Esophagus muscularis mucosa (tissue), 4 donors: ENCODE measurements around the gene TBX15.

Experiments
- EP300 ChIP-seq: sonication (generic); formaldehyde crosslinking; IDR thresholded peaks from one replicate; pipeline ENCODE4 v1.6.1; 2017; ENCODE audit warnings: antibody characterized with exemption
- POLR2A ChIP-seq: fragments of 450-650 bp; IDR thresholded peaks from one replicate; pipeline ENCODE4 v1.6.1; 2017; ENCODE audit warnings: antibody characterized with exemption, moderate library complexity, mild to moderate bottlenecking, low read depth
- POLR2AphosphoS5 ChIP-seq, 2 donors: sonication (generic); formaldehyde crosslinking; IDR thresholded peaks; one replicate each; pipeline ENCODE4 v1.6.1; 2017; ENCODE audit warnings: antibody characterized with exemption in 2 of 2
- TF ChIP-seq, protein P1 (sequence below), 3 experiments: fragments of 200-600 bp in 2 of 3; fragments of 450-650 bp in 1 of 3; sonication (generic) in 2 of 3; IDR thresholded peaks; one replicate each; pipeline ENCODE4 v1.5.1; 2017 to 2019; ENCODE audit warnings: antibody characterized with exemption in 3 of 3, mild to moderate bottlenecking in 2 of 3, moderate library complexity in 1 of 3

DNA sequence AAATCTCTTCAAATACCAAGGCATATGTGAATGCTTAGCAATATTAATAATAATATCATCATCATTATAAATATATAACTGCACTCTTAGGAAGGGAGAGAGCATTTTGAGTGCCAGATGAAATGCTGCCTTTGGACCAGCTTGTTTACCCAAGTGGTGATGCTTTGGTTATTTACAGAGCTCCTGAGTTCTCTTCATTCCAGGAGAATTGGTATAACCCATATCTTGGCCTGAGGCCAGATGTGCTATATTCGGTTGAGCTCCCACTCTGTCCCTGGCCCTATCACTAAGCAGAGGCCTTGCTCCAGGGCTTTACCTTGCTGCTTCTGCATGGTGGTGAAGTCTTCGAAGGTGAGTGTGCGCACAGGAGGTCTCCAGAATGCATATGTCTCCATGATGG lies 89.4 kb downstream of the TBX15 start:
- TF ChIP-seq EP300, result no peak
- TF ChIP-seq, protein P1, sequence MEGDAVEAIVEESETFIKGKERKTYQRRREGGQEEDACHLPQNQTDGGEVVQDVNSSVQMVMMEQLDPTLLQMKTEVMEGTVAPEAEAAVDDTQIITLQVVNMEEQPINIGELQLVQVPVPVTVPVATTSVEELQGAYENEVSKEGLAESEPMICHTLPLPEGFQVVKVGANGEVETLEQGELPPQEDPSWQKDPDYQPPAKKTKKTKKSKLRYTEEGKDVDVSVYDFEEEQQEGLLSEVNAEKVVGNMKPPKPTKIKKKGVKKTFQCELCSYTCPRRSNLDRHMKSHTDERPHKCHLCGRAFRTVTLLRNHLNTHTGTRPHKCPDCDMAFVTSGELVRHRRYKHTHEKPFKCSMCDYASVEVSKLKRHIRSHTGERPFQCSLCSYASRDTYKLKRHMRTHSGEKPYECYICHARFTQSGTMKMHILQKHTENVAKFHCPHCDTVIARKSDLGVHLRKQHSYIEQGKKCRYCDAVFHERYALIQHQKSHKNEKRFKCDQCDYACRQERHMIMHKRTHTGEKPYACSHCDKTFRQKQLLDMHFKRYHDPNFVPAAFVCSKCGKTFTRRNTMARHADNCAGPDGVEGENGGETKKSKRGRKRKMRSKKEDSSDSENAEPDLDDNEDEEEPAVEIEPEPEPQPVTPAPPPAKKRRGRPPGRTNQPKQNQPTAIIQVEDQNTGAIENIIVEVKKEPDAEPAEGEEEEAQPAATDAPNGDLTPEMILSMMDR (IDR thresholded peaks at IDR 0.05), result no peak
- no peak for TF ChIP-seq POLR2A
- no peak for TF ChIP-seq POLR2AphosphoS5 (IDR thresholded peaks at IDR 0.05)
